GM21526 (cell line): ENCODE data around the gene COL16A1.
"Not testable (repeated sequence)": the region's sequence is repeated elsewhere in the genome, so short reads cannot be mapped to it uniquely, and the experiment has no call there.

Experiments used
- ATAC-seq: cut with Tn5 transposase; IDR thresholded peaks from one replicate; pipeline ENCODE4 v1.9.1; 2021; ENCODE audit warnings: moderate library complexity; ENCODE audit not compliant: unreplicated experiment, low FRiP score

The COL16A1 gene

GRCh38 chr1:31707711-31708110 lies 3.9 kb upstream of the COL16A1 start:
- no peak for ATAC-seq

- ATAC-seq, result not testable (repeated sequence)
Measured at GRCh38 chr1:31707059-31707600, 3.3 kb upstream of the COL16A1 start.

GRCh38 chr1:31706384-31707058 lies 2.7 kb upstream of the COL16A1 start:
- ATAC-seq, result no peak

GRCh38 chr1:31705080-31705866 lies 1.5 kb upstream of the COL16A1 start:
- ATAC-seq, result no peak

GRCh38 chr1:31704271-31705079 lies 658 bp upstream of the COL16A1 start:
- no peak for ATAC-seq

GRCh38 chr1:31702836-31703404 lies 897 bp downstream of the COL16A1 start:
- no peak for ATAC-seq

GRCh38 chr1:31701091-31701736 lies 2.6 kb downstream of the COL16A1 start:
- no peak for ATAC-seq

GRCh38 chr1:31700468-31701090 lies 3.2 kb downstream of the COL16A1 start:
- ATAC-seq, result no peak

GRCh38 chr1:31699341-31699891 lies 4.4 kb downstream of the COL16A1 start:
- no peak for ATAC-seq

GRCh38 chr1:31697369-31697984 lies 6.3 kb downstream of the COL16A1 start:
- ATAC-seq, result no peak

GRCh38 chr1:31696242-31696641 lies 7.6 kb downstream of the COL16A1 start:
- no peak for ATAC-seq

GRCh38 chr1:31695327-31695726 lies 8.5 kb downstream of the COL16A1 start:
- no peak for ATAC-seq

- ATAC-seq, result no peak
Measured at GRCh38 chr1:31694964-31695313, 8.9 kb downstream of the COL16A1 start.

GRCh38 chr1:31694069-31694963 lies 9.5 kb downstream of the COL16A1 start:
- ATAC-seq, result no peak

- ATAC-seq, result no peak
Measured at GRCh38 chr1:31693231-31693630, 10.6 kb downstream of the COL16A1 start.

GRCh38 chr1:31691951-31692350 lies 11.9 kb downstream of the COL16A1 start:
- ATAC-seq, result no peak

GRCh38 chr1:31691446-31691845 lies 12.4 kb downstream of the COL16A1 start:
- no peak for ATAC-seq

GRCh38 chr1:31690921-31691320 lies 12.9 kb downstream of the COL16A1 start:
- no peak for ATAC-seq
